H1 (cell line): ENCODE results near the gene RNU6-1. TPM values are rescaled to one million over a fixed set of nuclear protein-coding genes. Genes with fewer than 3 reads are reported as not detected.

Experiments
- CTCF ChIA-PET: fragments of 300-600 bp; sonication (Branson Sonifier 250); formaldehyde crosslinking; loops from one replicate; lab custom pipeline; 2021; ENCODE audit not compliant: partially characterized antibody; lab: Charles Lee
- POLR2A ChIA-PET: fragments of 300-600 bp; sonication (Branson Sonifier 250); formaldehyde crosslinking; loops from one replicate; lab custom pipeline; 2021; ENCODE audit warnings: inconsistent platforms; ENCODE audit not compliant: partially characterized antibody; lab: Charles Lee
- DNase-seq, 2 experiments: peaks; one replicate each; pipeline versions ENCODE4 v3.0.0 to v3.0.0-alpha.2; 2010 to 2022; ENCODE audit warnings: low spot score in 2 of 2, low read depth in 1 of 2, mixed read lengths in 1 of 2
- FAIRE-seq: peaks from 2 replicates; lab custom pipeline; 2011; peaks lifted over from hg19 to GRCh38; lab: Jason Lieb, UNC
- H2AFZ ChIP-seq: 2 replicates; pipeline ENCODE4 v1.8.1; 2012; ENCODE audit warnings: low read length, inconsistent platforms
- H2AK5ac ChIP-seq: 2 replicates; pipeline ENCODE4 v1.6.1; 2013; ENCODE audit warnings: low read depth, low read length
- H2BK120ac ChIP-seq: replicated peaks from 2 replicates; pipeline ENCODE3; 2013; ENCODE audit warnings: low read depth, low read length, inconsistent platforms
- H2BK12ac ChIP-seq: 2 replicates; pipeline ENCODE4 v1.6.1; 2013; ENCODE audit warnings: low read depth, low read length
- H2BK15ac ChIP-seq: 2 replicates; pipeline ENCODE4 v1.6.1; 2013; ENCODE audit warnings: low read length
- H2BK20ac ChIP-seq: 2 replicates; pipeline ENCODE4 v1.6.1; 2013; ENCODE audit warnings: low read length
- H2BK5ac ChIP-seq: 2 replicates; pipeline ENCODE4 v1.6.1; 2013; ENCODE audit warnings: low read depth, low read length
- H3K14ac ChIP-seq: 2 replicates; pipeline ENCODE4 v1.6.1; 2013; ENCODE audit warnings: inconsistent platforms; ENCODE audit not compliant: insufficient read length
- H3K18ac ChIP-seq: 2 replicates; pipeline ENCODE4 v1.6.1; 2013; ENCODE audit warnings: low read length; ENCODE audit errors: extremely low read depth
- H3K23ac ChIP-seq: 2 replicates; pipeline ENCODE4 v1.6.1; 2013; ENCODE audit warnings: inconsistent platforms; ENCODE audit not compliant: insufficient read length
- H3K23me2 ChIP-seq: 2 replicates; pipeline ENCODE4 v1.6.1; 2013; ENCODE audit warnings: low read depth, low read length
- H3K27ac ChIP-seq: 2 replicates; pipeline ENCODE4 v1.6.1; 2011; ENCODE audit warnings: low read depth, low read length, inconsistent platforms
- H3K27me3 ChIP-seq, 4 experiments: replicated peaks in 1 of 4; 1 replicate in 1 of 4; 2 replicates in 3 of 4; pipeline versions ENCODE4 v1.6.1 to v1.8.1; 2011 to 2013; ENCODE audit warnings: low read length in 3 of 4, mild to moderate bottlenecking in 3 of 4, inconsistent platforms in 2 of 4, mixed read lengths in 2 of 4, moderate library complexity in 1 of 4; ENCODE audit not compliant: control insufficient read depth in 3 of 4, insufficient read depth in 3 of 4; ENCODE audit errors: extremely low read depth in 1 of 4
- H3K36me3 ChIP-seq, 4 experiments: 2 replicates each; pipeline versions ENCODE4 v1.6.1 to v1.8.1; 2011 to 2013; ENCODE audit warnings: mild to moderate bottlenecking in 4 of 4, low read length in 3 of 4, moderate library complexity in 2 of 4, control low read depth in 1 of 4, inconsistent platforms in 1 of 4; ENCODE audit not compliant: insufficient read depth in 4 of 4, control insufficient read depth in 2 of 4
- H3K4ac ChIP-seq: replicated peaks from 2 replicates; pipeline ENCODE3; 2013; ENCODE audit warnings: low read length, low read depth, mixed read lengths, inconsistent platforms; ENCODE audit not compliant: insufficient read length
- H3K4me1 ChIP-seq, 4 experiments: replicated peaks in 1 of 4; 1 replicate in 1 of 4; 2 replicates in 3 of 4; pipeline versions ENCODE4 v1.6.1 to v1.8.1; 2011 to 2013; ENCODE audit warnings: low read length in 3 of 4, inconsistent platforms in 2 of 4, mixed read lengths in 1 of 4; ENCODE audit not compliant: insufficient read depth in 4 of 4, control insufficient read depth in 3 of 4
- H3K4me2 ChIP-seq, 2 experiments: 2 replicates each; pipeline versions ENCODE4 v1.6.1 to v1.8.1; 2011 to 2013; ENCODE audit warnings: low read depth in 2 of 2, low read length in 2 of 2, control low read depth in 1 of 2, inconsistent platforms in 1 of 2, mild to moderate bottlenecking in 1 of 2; ENCODE audit not compliant: insufficient read depth in 1 of 2
- H3K4me3 ChIP-seq, 4 experiments: fragments of 200-600, 300-600 bp in 1 of 4; sonication (generic), shearing (Covaris generic), sonication (Bioruptor Twin) in 1 of 4; 2 replicates each; pipeline versions ENCODE4 v1.5.1 to v1.8.1; 2011 to 2016; ENCODE audit warnings: low read length in 4 of 4, low read depth in 3 of 4, control low read depth in 2 of 4, inconsistent platforms in 2 of 4, mild to moderate bottlenecking in 2 of 4, mixed read lengths in 1 of 4, moderate library complexity in 1 of 4; ENCODE audit not compliant: insufficient read depth in 2 of 4; ENCODE audit errors: extremely low read depth in 1 of 4
- H3K56ac ChIP-seq: replicated peaks from 2 replicates; pipeline ENCODE3; 2013; ENCODE audit warnings: low read depth, mild to moderate bottlenecking, mixed read lengths, low read length, inconsistent platforms; ENCODE audit not compliant: insufficient read length
- H3K79me1 ChIP-seq: 2 replicates; pipeline ENCODE4 v1.6.1; 2013; ENCODE audit warnings: low read depth, low read length, control low read depth
- H3K79me2 ChIP-seq, 2 experiments: 2 replicates each; pipeline versions ENCODE4 v1.6.1 to v1.8.1; 2012 to 2013; ENCODE audit warnings: low read length in 2 of 2, mild to moderate bottlenecking in 2 of 2, inconsistent platforms in 1 of 2; ENCODE audit not compliant: insufficient read depth in 2 of 2, control insufficient read depth in 1 of 2
- H3K9ac ChIP-seq, 4 experiments: replicated peaks in 1 of 4; 1 replicate in 1 of 4; 2 replicates in 3 of 4; pipeline versions ENCODE4 v1.6.1 to v1.8.1; 2011 to 2013; ENCODE audit warnings: low read depth in 3 of 4, low read length in 3 of 4, control low read depth in 2 of 4, mild to moderate bottlenecking in 2 of 4, moderate library complexity in 2 of 4, inconsistent platforms in 1 of 4; ENCODE audit errors: extremely low read depth in 1 of 4
- H3K9me3 ChIP-seq, 2 experiments: 2 replicates each; pipeline versions ENCODE4 v1.6.1 to v1.8.1; 2012 to 2013; ENCODE audit warnings: mild to moderate bottlenecking in 2 of 2, moderate library complexity in 2 of 2, control low read depth in 1 of 2, inconsistent platforms in 1 of 2, low read depth in 1 of 2, low read length in 1 of 2, mixed read lengths in 1 of 2; ENCODE audit not compliant: insufficient read depth in 2 of 2
- H4K20me1 ChIP-seq, 2 experiments: replicated peaks in 1 of 2; 2 replicates each; pipeline versions ENCODE3 to v1.8.1; 2011 to 2013; ENCODE audit warnings: inconsistent platforms in 2 of 2, low read length in 2 of 2, mild to moderate bottlenecking in 1 of 2; ENCODE audit not compliant: insufficient read depth in 2 of 2, control insufficient read depth in 1 of 2
- H4K5ac ChIP-seq: 2 replicates; pipeline ENCODE4 v1.6.1; 2013; ENCODE audit warnings: low read length, low read depth, mixed read lengths, inconsistent platforms; ENCODE audit not compliant: insufficient read length
- H4K8ac ChIP-seq: 2 replicates; pipeline ENCODE4 v1.8.0; 2013; ENCODE audit warnings: mild to moderate bottlenecking, moderate library complexity, low read length, inconsistent platforms; ENCODE audit not compliant: insufficient read depth; ENCODE audit errors: extremely low read depth
- H4K91ac ChIP-seq: replicated peaks from 2 replicates; pipeline ENCODE3; 2013; ENCODE audit warnings: low read length, mixed read lengths, inconsistent platforms; ENCODE audit not compliant: insufficient read length
- BACH1 ChIP-seq: IDR thresholded peaks from 2 replicates; pipeline ENCODE4 v1.6.1; 2012; ENCODE audit warnings: low read length, improper control_type of control experiment
- BCL11A ChIP-seq, 2 experiments: IDR thresholded peaks; one replicate each; pipeline ENCODE4 v1.6.1; 2011; ENCODE audit warnings: low read depth in 2 of 2, low read length in 2 of 2, mild to moderate bottlenecking in 2 of 2
- CTBP2 ChIP-seq: IDR thresholded peaks from 2 replicates; pipeline ENCODE4 v1.7.0; 2011; ENCODE audit warnings: borderline replicate concordance, mild to moderate bottlenecking, moderate library complexity, mixed read lengths, low read length; ENCODE audit not compliant: insufficient read depth, insufficient read length
- EZH2 ChIP-seq: fragments of 200-600 bp; sonication (generic); IDR thresholded peaks from 2 replicates; pipeline ENCODE4 v1.7.1; 2012; ENCODE audit warnings: low read depth, mild to moderate bottlenecking, moderate library complexity, low read length, inconsistent platforms; ENCODE audit not compliant: severe bottlenecking
- KDM4A ChIP-seq: IDR thresholded peaks from one replicate; pipeline ENCODE4 v1.7.1; 2012; ENCODE audit warnings: low read depth, mild to moderate bottlenecking, moderate library complexity, low read length, inconsistent platforms; ENCODE audit not compliant: severe bottlenecking
- KDM5A ChIP-seq: fragments of 200-600 bp; IDR thresholded peaks from 2 replicates; pipeline ENCODE4 v1.7.1; 2012; ENCODE audit warnings: mild to moderate bottlenecking, low read length, inconsistent platforms, mixed read lengths
- RAD21 ChIP-seq, 2 experiments: IDR thresholded peaks in 1 of 2; conservative IDR thresholded peaks in 1 of 2; 2 replicates each; pipeline ENCODE4 v1.6.1; 2011; ENCODE audit warnings: low read depth in 2 of 2, low read length in 2 of 2, improper control_type of control experiment in 1 of 2, inconsistent platforms in 1 of 2, mild to moderate bottlenecking in 1 of 2, moderate library complexity in 1 of 2
- RBBP5 ChIP-seq: IDR thresholded peaks from 2 replicates; pipeline ENCODE4 v1.7.1; 2012; ENCODE audit warnings: low read depth, mild to moderate bottlenecking, inconsistent platforms, low read length, moderate library complexity, borderline replicate concordance
- TAF1 ChIP-seq: IDR thresholded peaks from 2 replicates; pipeline ENCODE4 v1.6.1; 2011; ENCODE audit warnings: mild to moderate bottlenecking, low read depth, low read length
- YY1 ChIP-seq: IDR thresholded peaks from 2 replicates; pipeline ENCODE4 v1.6.1; 2011; ENCODE audit warnings: low read depth, mild to moderate bottlenecking, low read length
- WGBS, 2 experiments: shearing (Covaris generic) in 1 of 2; methylation state at CpG; one replicate each; pipeline versions ENCODE4 v1.1.6 to v1.1.7; 2013 to 2015; ENCODE audit warnings: low lambda C conversion rate in 2 of 2, mixed read lengths in 2 of 2, inconsistent platforms in 1 of 2, low coverage in 1 of 2, missing lambda C conversion rate in 1 of 2; ENCODE audit not compliant: insufficient replicate concordance in 2 of 2, insufficient coverage in 1 of 2, insufficient read length in 1 of 2; ENCODE audit errors: extremely low coverage in 1 of 2, missing lambda C conversion rate in 1 of 2; 5-methylcytosine and 5-hydroxymethylcytosine counted together
- polyA plus RNA-seq, 7 experiments: library from polyadenylated mRNA; depleted of rRNA in 3 of 7; stranded (reverse) in 5 of 7; unstranded in 2 of 7; fragments of >200 nt in 5 of 7; fragments of 200-250 nt in 2 of 7; gene quantifications; 1 replicate in 5 of 7; 2 replicates in 1 of 7; 4 replicates in 1 of 7; pipeline versions ENCODE4 v1.2.1 to v1.2.3, GENCODE V29; 2011 to 2013; ENCODE audit warnings: missing spikeins in 2 of 7, mixed read lengths in 2 of 7
- total RNA-seq: library from RNA; stranded (reverse); fragmentation: NEBNext Ultra II Directional; extraction: Animal tissue kit (Norgen Biotek cat#: 25700); gene quantifications from 2 replicates; pipeline ENCODE4 v1.2.1, GENCODE V29; 2021

Gene RNU6-1
- total and polyA plus RNA-seq, 2 of the 8 experiments (the other 6 are each of a cell fraction or from before 2014, with no cell fraction given), result not detected

GRCh38 chr15:67803996-67804843, 35.6 kb downstream of the RNU6-1 start:
- CTCF ChIA-PET, result interaction anchor here (0.5 to 2.0 kb wide), 3 partner anchors 11 to 1697 kb away, joined by 3 to 7 read pairs (median 3); no protein-coding TSS in a partner anchor
- Histone ChIP-seq H3K56ac (no peak overlapping the region), H4K20me1 (peaks cover 0 to 2% of the 10 kb centered on the region in 2 experiments), H3K4ac (peak overlapping the region; percentile 59), H2BK20ac (peak overlapping the region; percentile 29; the same call in 1 of the 2 replicates), H2BK12ac (peak overlapping the region; percentile 63; the same call in 1 of the 2 replicates), H3K79me1 (no peaks in the 10 kb centered on the region), H3K23ac (no peak overlapping the region), H3K79me2 (no peaks in the 10 kb centered on the region), H2AK5ac (peak overlapping the region; percentile 7; the same call in 1 of the 2 replicates), H4K5ac (no peak overlapping the region), H3K14ac (no peak overlapping the region), H3K18ac (peak overlapping the region; percentile 80), H2BK5ac (peak overlapping the region; percentile 87; the same call in 1 of the 2 replicates), H3K27me3 (no peaks in the 10 kb centered on the region; a peak in 2 of 7 replicates), H3K4me2 (peak overlapping the region; percentile 30 to 41; a peak in 2 of 4 replicates), H3K36me3 (no peaks in the 10 kb centered on the region), H2AFZ (no peak overlapping the region), H3K9me3 (no peaks in the 10 kb centered on the region), H4K8ac (no peak overlapping the region; the same call in 1 of the 2 replicates), H3K9ac (no peak overlapping the region), H3K23me2 (no peaks in the 10 kb centered on the region), H3K4me1 (peaks cover 0 to 24% (median 18%) of the 10 kb centered on the region in 4 experiments; a peak in 6 of 7 replicates), H2BK120ac (peak overlapping the region; percentile 7), H4K91ac (peak overlapping the region; percentile 75), H2BK15ac (0 out of 2 replicates have a peak overlapping the region, but pooled peaks have one; percentile 36), H3K27ac (peak overlapping the region; percentile 29; the same call in 1 of the 2 replicates), H3K4me3 (no peak overlapping the region)
- 56% methylated on average over 26 of the region's 27 CpGs; no CpG with 5 or more reads in 1 of the 2 experiments for WGBS, 2 experiments
- DNase-seq (peak in 1 of 2 experiments; percentile 78), FAIRE-seq (no peak)
- POLR2A ChIA-PET, result interaction anchor here (1.0 kb wide), 1 partner anchor 13 kb away, joined by 3 read pairs; no protein-coding TSS in a partner anchor
- TF ChIP-seq RBBP5, result no peak
- TF ChIP-seq KDM4A, result peak; percentile 3
- 0 out of 4 replicates have a peak, but pooled peaks of 1 of the 2 experiments have one; percentile 10 for TF ChIP-seq RAD21 (IDR thresholded peaks at IDR 0.05 in 1 of 2, conservative IDR thresholded peaks at IDR 0.05 in 1 of 2; ENCODE audit: low read depth in 2 of 2, low read length in 2 of 2)
- TF ChIP-seq BACH1, result no peak
- peak; percentile 64; the same call in 1 of the 2 replicates for TF ChIP-seq YY1
- no peak for TF ChIP-seq TAF1
- no peak for TF ChIP-seq EZH2
- TF ChIP-seq KDM5A, result no peak
- peak; percentile 36 for TF ChIP-seq CTBP2
- TF ChIP-seq BCL11A (IDR thresholded peaks at IDR 0.05; ENCODE audit: low read depth in 2 of 2, low read length in 2 of 2), result no peak
